HS-5 (cell line): ENCODE results near the gene FAM193B.

ENCODE experiments used
- DNase-seq: peaks from one replicate; pipeline ENCODE4 v3.0.0-alpha.2; 2012; ENCODE audit warnings: low read depth

FAM193B gene

DNA sequence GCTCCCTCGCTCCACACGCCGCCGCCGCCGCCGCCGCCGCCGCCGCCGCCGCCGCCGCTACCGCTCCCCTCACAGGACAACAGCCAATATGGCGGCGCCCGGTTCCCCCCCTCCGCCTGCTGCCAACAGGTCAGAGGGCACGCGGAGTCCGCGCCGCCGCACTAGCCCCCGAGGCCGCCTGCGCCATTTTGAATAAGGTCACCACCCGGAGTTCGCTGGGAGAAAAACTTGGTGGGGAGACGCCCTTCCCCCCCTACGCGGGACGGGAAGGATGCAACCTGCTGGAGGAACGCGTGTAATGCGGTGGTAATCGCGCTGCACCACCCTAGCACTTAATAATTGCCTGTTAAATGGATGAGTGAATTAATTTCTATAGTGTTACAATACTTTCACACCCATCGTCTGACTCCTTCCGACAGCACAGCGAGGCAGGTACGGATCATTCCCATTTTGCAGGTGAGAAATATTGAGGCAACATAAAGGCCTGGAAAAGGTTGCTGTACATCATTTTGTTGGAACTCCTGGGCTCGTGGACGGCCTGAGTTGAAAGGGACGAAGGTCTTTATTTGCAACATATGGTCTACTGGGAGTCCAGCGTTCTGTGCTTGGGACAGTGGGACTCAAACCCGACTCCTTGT is at the start of gene FAM193B:
FAM193B (minus strand) TSS at position 90 of the 638 bp plus-strand sequence. CDS start 105 bp downstream, outside the sequence.
- DNase-seq = peak; percentile 68

GRCh38 chr5:177604116-177604521 is 49.8 kb upstream of the FAM193B start:
- DNase-seq = no peak

DNA sequence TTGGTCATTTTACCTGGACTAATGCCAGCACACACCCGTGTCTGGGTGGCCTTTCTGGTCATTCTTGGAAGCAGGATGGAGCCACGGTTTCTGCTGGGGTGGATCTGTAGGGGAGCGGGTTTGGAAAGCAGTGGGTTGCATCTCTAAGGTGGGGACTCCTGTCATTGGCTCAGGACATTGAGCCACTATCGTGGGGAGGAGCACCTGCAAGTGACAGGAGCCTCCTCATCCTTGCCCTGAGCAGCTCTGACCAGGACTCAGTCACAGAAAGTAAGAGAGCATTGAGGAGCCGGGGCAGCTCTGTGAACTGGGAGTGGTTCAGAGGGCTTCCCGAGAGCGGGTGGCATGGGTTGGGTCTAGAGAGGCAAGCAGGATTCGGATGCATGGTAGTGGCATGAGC is 49.3 kb upstream of the FAM193B start:
- no peak for DNase-seq

- DNase-seq = no peak
These were observed 48.1 kb upstream of the FAM193B start for GRCh38 chr5:177602458-177602830.

DNA sequence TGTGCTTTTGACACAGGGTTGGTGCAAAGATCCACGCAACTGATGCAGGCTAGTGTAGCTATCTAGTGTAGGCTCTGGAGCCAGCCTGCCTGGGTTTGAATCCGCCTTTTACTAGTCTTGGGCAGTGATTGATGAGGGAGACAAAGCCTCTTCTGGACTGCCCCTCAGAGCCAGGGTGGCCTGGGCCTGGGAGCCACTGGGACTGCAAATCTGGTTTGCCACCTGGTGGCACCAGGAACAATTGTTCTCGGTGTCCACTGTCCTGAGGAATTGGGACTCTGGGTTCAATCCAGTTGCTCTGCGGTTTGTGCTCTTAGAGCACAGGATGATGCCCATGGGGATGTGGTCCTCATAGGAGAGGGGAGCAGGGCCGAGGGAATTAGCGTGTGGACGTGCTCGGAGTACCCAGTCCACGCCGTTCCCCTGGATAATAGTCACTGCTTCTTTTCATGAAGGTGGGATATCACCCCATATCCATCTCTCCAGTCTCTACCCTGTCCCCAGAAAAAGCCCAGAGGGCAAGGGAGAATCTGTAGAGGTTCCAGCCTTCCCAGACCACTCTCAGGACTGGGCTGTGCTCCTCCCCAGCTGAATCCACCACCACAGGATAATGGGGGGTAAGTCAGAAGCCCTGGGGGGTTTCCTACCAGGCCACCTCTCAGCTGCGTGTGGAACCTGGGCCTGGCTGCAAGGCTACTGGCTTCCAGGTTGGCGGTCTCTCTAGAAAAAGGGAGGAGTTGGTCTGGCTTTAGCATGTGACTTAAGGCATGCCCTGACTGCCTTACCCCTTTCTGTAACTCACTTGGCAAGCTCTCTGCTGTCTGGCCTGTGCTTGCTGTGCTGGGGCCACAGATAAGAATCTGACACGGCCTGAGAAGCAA is 47.5 kb upstream of the FAM193B start:
- no peak for DNase-seq

DNA sequence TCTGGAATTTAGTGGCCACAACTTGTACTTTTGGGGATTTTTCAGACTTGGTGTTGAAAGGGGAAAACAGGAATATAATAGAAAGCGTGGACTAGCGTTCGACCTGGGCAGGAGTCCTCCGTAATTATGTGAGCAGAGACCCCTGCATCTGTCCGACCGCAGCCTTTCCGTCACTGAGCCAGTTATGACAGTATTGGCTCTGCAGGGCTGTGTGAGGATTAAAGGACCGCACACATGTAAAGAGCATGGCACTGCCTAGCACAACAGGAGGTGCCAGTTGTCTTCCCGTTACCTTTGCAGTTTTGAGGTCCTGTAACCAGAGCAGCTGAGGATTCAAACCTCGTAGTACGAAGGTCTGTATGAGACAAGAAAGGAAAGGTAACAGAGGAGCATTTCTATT is 46.8 kb upstream of the FAM193B start:
- DNase-seq = no peak

- DNase-seq = no peak
These were observed 46.2 kb upstream of the FAM193B start for GRCh38 chr5:177600508-177601018.

GRCh38 chr5:177599731-177600507 is 45.6 kb upstream of the FAM193B start, which contains the start of gene B4GALT7:
B4GALT7 (plus strand) TSS chr5:177600132; CDS start chr5:177600211, 79 bp downstream.
- DNase-seq = peak; percentile 33

GRCh38 chr5:177598477-177598876 is 44.1 kb upstream of the FAM193B start:
- DNase-seq = no peak

DNA sequence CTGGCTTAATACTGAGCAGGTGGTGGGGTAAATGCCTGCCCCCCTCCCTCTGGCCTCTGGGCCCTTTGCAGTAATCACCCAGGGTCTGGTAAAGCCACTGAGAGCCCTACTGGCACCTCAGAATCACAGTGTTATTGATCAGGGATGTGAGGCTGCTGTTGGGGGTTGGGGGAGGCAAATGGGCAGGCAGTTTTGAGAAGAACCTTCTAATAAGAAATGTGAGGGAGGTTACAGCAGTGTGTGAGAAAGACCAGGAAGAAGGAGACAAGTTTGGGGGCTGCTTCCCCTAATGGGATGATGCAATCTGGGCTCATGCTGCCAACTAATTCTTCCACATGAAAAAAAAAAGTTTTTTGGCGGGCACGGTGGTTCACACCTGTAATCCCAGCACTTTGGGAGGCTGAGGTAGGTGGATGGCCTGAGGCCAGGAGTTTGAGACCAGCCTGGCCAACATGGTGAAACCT is 42.4 kb upstream of the FAM193B start:
- DNase-seq = no peak

DNA sequence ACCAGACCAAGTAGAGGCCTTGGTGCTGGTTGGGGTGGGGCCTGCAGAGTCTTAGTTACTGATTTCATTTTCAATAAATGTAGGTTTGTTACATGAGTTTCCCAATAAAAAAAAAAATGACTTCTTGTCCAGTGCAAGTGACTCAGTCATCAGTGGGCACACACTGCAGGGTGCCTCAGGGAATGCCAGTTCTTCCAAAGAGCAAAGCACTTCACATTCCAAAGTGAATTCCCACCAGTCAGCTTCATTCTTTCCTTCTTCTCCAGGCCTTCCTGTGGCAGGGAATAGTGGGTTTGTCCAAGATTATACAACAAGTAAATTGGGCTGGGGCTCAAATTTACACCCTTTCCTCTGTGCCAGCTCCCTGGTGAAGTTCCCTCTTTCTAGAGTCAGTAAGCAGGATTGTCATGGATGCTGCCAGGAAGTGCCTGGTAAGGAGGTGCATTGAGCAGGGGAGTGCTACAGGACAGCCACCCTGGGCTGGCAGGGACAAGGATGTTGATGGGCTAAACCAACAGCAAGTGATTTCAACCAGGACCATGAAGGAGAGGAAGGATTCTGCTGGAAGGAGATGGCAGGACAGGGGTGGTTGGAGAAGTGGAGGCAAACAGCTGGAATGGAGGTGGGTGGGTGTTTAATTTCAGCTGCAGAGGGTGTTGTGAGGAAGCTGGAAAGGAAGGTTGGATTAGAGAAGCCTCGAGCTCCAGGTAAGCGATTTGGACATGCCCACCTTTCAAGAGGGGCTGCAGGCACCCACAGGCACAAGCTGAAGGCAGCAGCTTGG is 41.8 kb upstream of the FAM193B start:
- no peak for DNase-seq

DNA sequence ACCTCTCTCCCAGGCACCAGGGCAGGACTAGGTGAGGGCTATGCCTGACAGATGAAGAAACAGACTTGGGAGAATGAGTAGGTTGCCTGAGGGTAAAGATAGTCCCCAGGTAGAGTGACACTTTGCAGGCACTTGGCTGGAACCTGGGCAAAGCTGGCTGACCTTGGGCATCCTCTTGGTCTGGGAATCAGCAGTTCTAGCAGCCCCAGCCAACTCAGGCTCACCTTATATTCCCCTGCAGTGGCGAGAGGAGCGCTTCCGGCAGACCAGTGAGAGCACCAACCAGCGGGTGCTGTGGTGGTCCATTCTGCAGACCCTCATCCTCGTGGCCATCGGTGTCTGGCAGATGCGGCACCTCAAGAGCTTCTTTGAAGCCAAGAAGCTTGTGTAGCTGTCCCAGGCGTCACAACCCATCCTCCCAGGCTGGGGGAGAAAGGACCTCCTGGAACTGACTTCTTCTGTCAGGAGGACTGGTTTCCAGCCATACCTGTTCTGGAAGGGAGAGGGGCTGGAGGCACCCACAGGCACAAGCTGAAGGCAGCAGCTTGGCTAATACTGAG is 40.7 kb upstream of the FAM193B start:
- DNase-seq = no peak

GRCh38 chr5:177594071-177594470 is 39.7 kb upstream of the FAM193B start:
- DNase-seq = no peak

DNA sequence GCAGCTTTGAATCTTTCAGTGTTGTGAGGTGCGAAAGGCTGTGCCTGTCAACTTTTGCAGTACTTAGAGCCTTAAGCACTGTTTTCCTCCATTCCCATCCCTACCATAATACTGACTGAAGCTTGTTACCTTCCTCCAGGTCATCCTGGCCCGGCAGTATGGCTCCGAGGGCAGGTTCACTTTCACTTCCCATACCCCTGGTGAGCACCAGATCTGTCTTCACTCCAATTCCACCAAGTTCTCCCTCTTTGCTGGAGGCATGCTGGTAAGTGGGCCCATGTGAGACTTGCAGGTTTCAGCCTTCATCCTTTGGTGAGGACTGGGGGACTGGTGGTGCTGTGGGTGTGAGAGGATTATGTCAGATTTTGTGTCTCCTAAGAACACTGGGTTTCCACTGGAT is 39.1 kb upstream of the FAM193B start:
- DNase-seq = no peak

DNA sequence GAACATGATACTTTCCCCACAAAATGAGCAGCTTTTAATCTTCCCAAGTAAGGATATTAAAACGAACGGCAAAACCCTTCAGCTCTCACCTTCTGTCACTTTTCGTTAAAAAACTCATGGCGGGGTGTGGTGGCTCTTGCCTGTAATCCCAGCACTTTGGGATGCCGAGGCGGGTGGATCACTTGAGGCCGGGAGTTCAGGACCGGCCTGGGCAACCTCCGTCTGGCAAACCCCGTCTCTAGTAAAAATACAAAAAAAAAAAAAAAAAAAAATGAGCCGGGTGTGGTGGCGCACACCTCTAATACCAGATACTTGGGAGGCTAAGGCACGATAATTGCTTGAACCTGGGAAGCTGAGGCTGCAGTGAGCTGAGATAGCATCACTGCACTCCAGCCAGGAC is 38.5 kb upstream of the FAM193B start:
- DNase-seq = no peak

DNA sequence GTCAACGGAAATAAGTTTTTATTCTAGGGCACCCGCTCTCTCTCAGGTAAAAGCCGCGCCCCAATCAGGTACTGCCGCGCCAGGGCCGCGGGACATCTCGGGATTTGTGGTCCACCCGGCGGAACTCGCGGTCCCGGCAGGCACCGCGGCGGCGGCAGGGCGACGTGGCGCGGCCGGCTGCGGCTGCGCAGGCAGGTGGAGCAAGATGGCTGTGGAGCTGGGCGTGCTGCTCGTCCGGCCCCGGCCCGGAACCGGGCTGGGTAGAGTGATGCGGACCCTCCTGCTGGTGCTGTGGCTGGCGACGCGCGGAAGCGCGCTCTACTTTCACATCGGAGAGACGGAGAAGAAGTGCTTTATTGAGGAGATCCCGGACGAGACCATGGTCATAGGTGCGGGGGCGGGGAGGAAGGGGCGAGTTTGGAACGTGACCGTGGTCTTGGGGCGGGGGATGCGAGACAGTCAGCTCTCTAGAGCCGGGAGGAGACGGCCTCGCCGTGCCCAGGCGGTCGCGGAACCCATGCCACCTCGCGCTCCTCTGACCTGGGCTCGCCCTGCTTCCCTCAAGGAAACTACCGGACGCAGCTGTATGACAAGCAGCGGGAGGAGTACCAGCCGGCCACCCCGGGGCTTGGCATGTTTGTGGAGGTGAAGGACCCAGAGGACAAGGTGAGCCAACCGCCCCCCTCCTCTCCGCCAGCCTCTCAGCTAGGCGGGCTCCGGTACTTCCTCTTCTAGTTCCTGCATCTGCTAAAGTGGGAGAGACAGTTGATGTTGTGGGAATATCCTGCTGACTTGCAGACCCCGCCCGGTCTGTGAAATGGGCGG is 37.9 kb upstream of the FAM193B start, which contains the start of gene TMED9:
TMED9 (plus strand) TSS at position 194 of the 825 bp plus-strand sequence; CDS start at position 206, 12 bp downstream.
- DNase-seq = no peak

DNA sequence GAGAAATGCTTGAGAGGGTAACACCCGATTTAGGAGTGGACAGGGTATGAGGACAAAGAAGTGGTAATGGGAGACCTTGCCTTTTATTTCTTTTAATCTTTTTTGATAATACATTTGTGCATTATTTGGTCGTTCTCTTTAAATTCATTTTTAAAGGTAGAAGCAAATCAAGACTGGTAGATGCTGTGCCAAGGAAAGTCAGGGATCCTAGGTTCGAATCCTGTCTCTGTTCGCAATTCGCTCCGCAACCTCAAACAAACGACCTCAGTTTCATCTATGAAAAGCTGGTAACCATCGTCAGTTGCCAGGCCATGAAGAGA is 37.3 kb upstream of the FAM193B start:
- no peak for DNase-seq

GRCh38 chr5:177590406-177590805 is 36.0 kb upstream of the FAM193B start:
- DNase-seq = no peak

- no peak for DNase-seq
These were observed 34.1 kb upstream of the FAM193B start for GRCh38 chr5:177588413-177588909.

- DNase-seq = no peak
These were observed 24.0 kb upstream of the FAM193B start for GRCh38 chr5:177578316-177578715.
